Measurements from ENCODE around the gene PRKCH.

PRKCH gene

GRCh38 chr14:61552241-61552640 is 230.9 kb downstream of the PRKCH start:
- no peak for ATAC-seq

More at GRCh38 chr14:61552241-61552640, 230.9 kb downstream of the PRKCH start:
- TF ChIP-seq POU6F1 (CRISPR knock-in tag; IDR thresholded peaks at IDR 0.05; ENCODE audit: borderline replicate concordance, low read depth) (no peak), ZC3H10 (CRISPR knock-in tag; IDR thresholded peaks at IDR 0.05) (no peak), ZFP30 (CRISPR knock-in tag; IDR thresholded peaks at IDR 0.05) (no peak), SNAI2 (CRISPR knock-in tag; IDR thresholded peaks at IDR 0.05) (no peak), ARNTL (CRISPR knock-in tag; IDR thresholded peaks at IDR 0.05; ENCODE audit: borderline replicate concordance, low read depth) (no peak), ZNF70 (CRISPR knock-in tag; IDR thresholded peaks at IDR 0.05) (no peak), CREB5 (CRISPR knock-in tag; IDR thresholded peaks at IDR 0.05; ENCODE audit: low read depth) (no peak), ZNF565 (CRISPR knock-in tag; conservative IDR thresholded peaks at IDR 0.05; ENCODE audit: low read depth) (no peak), RARB (CRISPR knock-in tag; IDR thresholded peaks at IDR 0.05) (no peak), CSDC2 (CRISPR knock-in tag; IDR thresholded peaks at IDR 0.05) (no peak), ISL1 (CRISPR knock-in tag; IDR thresholded peaks at IDR 0.05) (no peak), CSRNP3 (CRISPR knock-in tag; IDR thresholded peaks at IDR 0.05) (no peak), TSHZ2 (CRISPR knock-in tag; IDR thresholded peaks at IDR 0.05) (no peak), PPARA (CRISPR knock-in tag; IDR thresholded peaks at IDR 0.05; ENCODE audit: borderline replicate concordance) (no peak), ZNF8 (CRISPR knock-in tag; IDR thresholded peaks at IDR 0.05) (no peak), ZFP3 (CRISPR knock-in tag; IDR thresholded peaks at IDR 0.05) (no peak), PATZ1 (CRISPR knock-in tag; IDR thresholded peaks at IDR 0.05; ENCODE audit: borderline replicate concordance) (no peak), GLIS3 (CRISPR knock-in tag; IDR thresholded peaks at IDR 0.05) (no peak), BACH2 (CRISPR knock-in tag; IDR thresholded peaks at IDR 0.05; ENCODE audit: borderline replicate concordance) (no peak), ESRRG (CRISPR knock-in tag; IDR thresholded peaks at IDR 0.05) (no peak)

Measured in SK-N-SH treated with all-trans-retinoic acid at 6 μM for 48 hours (cell line).